LNCAP (cell line): ENCODE data around the gene EIF3K.

Source experiments
- TF ChIP-seq, protein P1 (sequence below): fragments of 450-650 bp; IDR thresholded peaks from 2 replicates; pipeline ENCODE4 v1.5.1; 2017; ENCODE audit warnings: mild to moderate bottlenecking

Gene EIF3K

DNA sequence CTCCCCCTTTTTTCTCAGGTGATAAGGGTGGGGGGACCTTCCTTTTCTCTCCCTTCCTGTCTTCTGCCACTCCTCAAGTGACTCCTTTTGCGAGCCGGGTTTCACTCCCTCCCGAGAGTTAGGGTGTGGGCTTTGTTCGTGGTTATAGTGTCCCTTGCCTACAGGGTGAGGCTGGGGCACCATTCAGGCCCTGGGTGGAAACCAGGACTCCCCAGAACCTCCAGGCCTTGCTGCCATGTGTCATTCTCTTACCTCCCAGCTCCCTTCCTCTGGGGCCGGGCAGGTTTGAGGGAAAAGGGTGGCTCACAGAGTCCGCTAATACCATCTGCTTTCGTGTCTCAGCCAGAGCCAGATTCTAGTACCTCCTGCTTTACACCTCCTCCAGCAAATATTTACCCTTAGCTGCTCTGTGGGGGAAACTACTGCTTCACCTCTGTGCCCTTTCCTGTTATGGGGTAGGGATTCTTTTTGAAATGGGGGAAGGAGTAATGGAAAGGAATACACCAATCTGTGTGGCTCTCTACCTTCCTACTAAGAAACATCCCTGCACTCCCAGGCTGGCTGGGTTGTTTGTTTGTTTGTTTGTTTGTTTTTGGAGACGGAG lies 31.3 kb downstream of the EIF3K start:
- TF ChIP-seq, protein P1, sequence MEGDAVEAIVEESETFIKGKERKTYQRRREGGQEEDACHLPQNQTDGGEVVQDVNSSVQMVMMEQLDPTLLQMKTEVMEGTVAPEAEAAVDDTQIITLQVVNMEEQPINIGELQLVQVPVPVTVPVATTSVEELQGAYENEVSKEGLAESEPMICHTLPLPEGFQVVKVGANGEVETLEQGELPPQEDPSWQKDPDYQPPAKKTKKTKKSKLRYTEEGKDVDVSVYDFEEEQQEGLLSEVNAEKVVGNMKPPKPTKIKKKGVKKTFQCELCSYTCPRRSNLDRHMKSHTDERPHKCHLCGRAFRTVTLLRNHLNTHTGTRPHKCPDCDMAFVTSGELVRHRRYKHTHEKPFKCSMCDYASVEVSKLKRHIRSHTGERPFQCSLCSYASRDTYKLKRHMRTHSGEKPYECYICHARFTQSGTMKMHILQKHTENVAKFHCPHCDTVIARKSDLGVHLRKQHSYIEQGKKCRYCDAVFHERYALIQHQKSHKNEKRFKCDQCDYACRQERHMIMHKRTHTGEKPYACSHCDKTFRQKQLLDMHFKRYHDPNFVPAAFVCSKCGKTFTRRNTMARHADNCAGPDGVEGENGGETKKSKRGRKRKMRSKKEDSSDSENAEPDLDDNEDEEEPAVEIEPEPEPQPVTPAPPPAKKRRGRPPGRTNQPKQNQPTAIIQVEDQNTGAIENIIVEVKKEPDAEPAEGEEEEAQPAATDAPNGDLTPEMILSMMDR = no peak

DNA sequence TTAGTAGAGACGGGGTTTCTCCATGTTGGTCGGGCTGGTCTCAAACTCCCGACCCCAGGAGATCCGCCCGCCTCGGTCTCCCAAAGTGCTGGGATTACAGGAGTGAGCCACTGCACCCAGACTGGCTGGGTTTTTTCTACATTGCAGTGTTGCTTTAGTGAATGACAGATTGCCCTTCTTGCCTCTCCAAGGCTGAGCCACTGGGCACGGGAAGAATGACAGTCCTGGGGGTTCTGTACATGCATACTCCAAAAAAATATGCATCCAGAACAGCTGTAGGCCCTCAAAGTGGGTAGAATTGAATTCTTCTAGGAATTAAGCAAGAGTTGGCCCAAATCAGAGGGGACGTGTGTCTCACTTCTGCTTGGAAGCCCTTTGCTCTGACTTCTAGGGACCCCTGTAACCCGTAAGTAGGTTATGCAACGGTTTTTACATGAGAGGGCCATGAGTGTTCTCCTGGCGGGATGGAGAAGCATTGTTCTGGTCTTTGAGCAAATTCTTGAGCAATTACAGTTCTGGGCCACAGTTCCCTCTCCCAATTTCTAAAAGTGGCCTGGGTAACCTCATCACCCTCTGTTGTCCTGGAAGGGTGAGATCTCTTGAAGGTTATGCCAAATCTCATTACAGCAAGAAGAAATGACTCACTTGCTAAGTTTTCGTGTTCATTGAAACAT lies 32.1 kb downstream of the EIF3K start:
- TF ChIP-seq, protein P1 = no peak

DNA sequence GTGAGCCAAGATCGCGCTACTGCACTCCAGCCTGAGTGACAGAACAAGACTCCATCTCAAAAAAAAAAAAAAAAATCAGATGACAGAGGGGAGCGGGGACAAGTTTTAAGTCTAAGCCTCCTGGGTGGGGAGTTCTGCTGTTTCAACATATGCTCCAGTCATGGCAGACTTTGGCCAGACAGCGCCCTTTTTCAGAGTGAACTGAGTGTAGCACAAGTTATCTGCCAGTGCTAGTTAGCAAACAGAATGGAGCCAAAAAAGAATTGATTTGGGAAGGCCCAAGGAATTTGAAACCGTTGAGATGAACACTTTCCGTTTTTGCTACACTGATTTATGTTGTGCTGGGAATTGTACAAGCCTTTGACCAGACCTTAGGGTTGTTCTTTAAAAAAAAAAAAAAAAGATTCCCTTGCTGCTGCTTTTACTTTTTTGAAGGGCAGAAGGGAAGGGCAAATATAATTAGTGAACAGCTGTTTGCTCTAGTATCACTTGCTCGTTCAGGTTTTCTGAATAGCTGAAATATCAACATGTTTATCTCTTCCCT lies 34.1 kb downstream of the EIF3K start:
- TF ChIP-seq, protein P1 = no peak

DNA sequence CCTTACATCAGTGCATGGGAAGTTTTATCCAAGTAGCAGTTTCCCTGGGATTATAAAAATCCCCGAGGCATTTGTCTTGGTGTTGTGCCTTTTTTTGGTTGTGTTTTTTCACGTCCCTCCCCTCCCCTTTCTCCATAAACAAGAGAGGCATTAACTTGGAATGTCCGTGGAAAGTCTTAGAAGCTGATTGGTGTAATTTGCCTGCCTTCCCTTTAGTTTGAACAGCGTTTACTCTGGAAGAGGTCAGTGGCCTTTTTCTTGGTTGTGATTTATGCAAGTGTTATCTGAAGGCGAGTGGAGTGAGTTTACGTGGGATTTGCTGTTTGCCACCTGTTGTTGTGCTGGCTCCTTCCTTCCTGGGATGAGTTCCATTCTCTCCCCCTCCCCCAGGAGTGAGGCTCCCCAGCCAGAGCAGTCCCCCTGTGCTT lies 35.7 kb downstream of the EIF3K start:
- TF ChIP-seq, protein P1 = no peak

DNA sequence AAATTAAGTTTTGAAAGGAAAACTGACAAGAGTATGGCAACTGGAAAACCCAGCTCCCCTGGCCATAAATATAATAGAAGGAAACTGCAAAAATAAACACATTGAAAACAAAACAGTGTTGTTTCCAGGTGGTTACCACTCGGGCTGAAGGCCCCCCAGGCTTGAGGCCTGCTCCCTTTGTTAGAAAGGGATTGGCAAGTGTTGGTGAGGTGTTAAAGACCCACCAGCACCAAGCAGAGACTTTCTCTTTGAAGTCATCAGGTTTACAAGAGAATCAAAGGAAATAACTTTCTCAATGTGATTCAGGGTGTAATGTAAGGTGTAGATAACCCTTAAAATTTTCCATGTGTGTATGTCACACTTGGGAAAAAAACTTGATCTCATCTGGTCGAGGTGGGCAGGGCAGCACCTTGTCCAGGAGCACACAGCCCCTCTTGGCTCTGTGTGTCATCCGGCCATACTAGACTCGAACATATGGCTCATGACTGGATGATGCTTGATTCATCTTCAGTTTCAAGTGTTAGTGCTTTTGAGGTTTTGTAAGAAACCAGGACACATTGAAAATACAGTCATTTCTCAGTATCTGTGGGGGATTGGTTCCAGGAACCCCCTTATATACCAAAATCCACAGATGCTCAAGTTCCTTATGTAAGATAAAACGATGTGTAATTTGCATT lies 36.3 kb downstream of the EIF3K start:
- TF ChIP-seq, protein P1 = no peak

DNA sequence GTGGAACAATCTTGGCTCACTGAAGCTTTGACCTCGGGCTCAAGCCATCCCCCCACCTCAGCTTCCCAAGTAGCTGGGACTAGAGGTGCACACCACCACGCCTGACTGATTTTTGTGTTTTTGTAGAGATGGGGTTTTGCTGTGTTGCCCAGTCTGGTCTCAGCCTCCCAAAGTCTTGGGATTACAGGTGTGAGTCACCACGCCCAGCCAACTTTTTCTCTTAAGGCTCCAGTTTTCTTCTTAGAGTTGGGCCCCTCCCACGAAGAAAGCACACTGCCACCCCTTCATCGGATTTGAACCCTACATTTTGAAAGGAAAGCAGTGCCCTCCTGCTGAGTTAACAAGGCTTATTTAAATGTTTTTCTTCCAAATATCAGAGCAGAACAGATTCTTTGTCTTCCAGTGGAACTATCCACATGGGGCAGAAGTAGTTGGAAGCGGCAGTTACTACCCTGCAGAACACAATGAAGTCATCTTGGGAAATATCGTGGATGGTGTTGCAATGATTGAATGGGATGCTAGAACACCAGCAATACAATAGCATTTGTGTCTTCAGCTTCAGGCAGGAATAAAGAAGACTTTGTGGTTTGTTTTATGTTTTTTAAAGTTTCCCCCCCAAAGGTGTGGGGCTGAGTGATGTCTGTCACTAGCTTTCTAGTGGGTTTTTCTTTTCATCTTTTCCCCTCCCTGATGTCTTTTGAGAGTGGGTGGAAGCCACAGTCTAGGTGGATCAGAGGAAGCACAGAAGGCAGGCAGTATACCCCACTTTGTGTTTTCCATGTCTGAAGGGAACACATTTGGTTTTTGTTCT lies 37.4 kb downstream of the EIF3K start:
- TF ChIP-seq, protein P1 = no peak

DNA sequence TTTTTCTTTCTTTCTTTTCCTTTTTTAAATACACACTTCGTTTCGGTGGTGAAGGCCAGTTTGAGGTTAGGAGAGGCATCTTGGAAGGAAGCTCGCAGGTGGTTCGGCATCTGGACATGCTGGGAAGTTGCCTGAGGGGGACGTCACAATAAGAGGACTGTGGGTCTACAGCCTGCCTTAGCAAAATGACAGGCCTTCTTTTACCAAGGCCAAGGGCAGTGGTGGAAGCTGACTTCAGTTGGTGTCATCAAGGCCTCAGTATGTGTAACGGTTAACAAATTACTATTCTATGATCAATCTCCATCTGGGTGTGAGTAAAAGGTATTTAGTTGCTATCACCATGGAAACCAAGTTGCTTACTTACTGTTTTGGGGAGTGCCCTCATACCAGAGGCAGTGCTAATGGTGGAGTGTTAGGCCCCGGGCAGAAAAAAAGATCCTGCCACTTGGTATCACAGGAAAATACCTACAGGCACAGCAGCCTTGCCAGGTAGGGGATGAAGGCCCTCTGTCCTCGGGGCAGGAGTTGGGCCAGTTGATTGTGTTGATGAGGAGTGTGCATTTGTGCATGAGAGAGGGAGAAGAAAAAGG lies 38.7 kb downstream of the EIF3K start:
- TF ChIP-seq, protein P1 = no peak
